Muscle layer of duodenum (tissue), 2 donors: ENCODE measurements around the gene POM121.
"Not testable (repeated sequence)": the region's sequence is repeated elsewhere in the genome, so short reads cannot be mapped to it uniquely, and the experiment has no call there.

ENCODE experiments used
- H3K27ac ChIP-seq: one replicate; pipeline ENCODE4 v1.7.0; 2013; ENCODE audit warnings: mild to moderate bottlenecking, low read length
- H3K27me3 ChIP-seq: one replicate; pipeline ENCODE4 v1.7.0; 2013; ENCODE audit warnings: low read depth, mild to moderate bottlenecking, control low read depth, low read length
- H3K36me3 ChIP-seq, 2 donors: one replicate each; pipeline ENCODE4 v1.7.0; 2013; ENCODE audit warnings: low read length in 2 of 2, control low read depth in 1 of 2, mild to moderate bottlenecking in 1 of 2; ENCODE audit not compliant: insufficient read depth in 2 of 2, control insufficient read depth in 1 of 2
- H3K4me1 ChIP-seq, 2 donors: one replicate each; pipeline ENCODE4 v1.7.0; 2013; ENCODE audit warnings: low read length in 2 of 2, mild to moderate bottlenecking in 2 of 2, control low read depth in 1 of 2, moderate library complexity in 1 of 2; ENCODE audit not compliant: insufficient read depth in 2 of 2, control insufficient read depth in 1 of 2
- H3K4me3 ChIP-seq, 2 donors: one replicate each; pipeline ENCODE4 v1.7.0; 2013; ENCODE audit warnings: low read length in 2 of 2, low read depth in 1 of 2, mild to moderate bottlenecking in 1 of 2
- H3K9me3 ChIP-seq, 2 donors: one replicate each; pipeline ENCODE4 v1.7.0; 2013; ENCODE audit warnings: low read length in 2 of 2, control low read depth in 1 of 2, mild to moderate bottlenecking in 1 of 2; ENCODE audit not compliant: control insufficient read depth in 1 of 2
- donor health status: healthy.

Gene POM121

GRCh38 chr7:72974781-72975180, 49.9 kb downstream of the POM121 start:
- H3K27ac ChIP-seq, H3K4me3 ChIP-seq, H3K36me3 ChIP-seq, H3K9me3 ChIP-seq, H3K27me3 ChIP-seq, H3K4me1 ChIP-seq: not testable (repeated sequence)

- H3K9me3 ChIP-seq, H3K36me3 ChIP-seq, H3K4me1 ChIP-seq, H3K27me3 ChIP-seq, H3K27ac ChIP-seq, H3K4me3 ChIP-seq: not testable (repeated sequence)
These were observed 50.9 kb downstream of the POM121 start for GRCh38 chr7:72975656-72976286.

GRCh38 chr7:72976434-72976833, 51.5 kb downstream of the POM121 start:
- H3K27ac ChIP-seq, H3K36me3 ChIP-seq: not testable (repeated sequence)

GRCh38 chr7:72980382-72980781, 55.5 kb downstream of the POM121 start:
- not testable (repeated sequence) for H3K36me3 ChIP-seq, H3K4me3 ChIP-seq, H3K9me3 ChIP-seq, H3K4me1 ChIP-seq, H3K27ac ChIP-seq, H3K27me3 ChIP-seq

More at GRCh38 chr7:72976434-72976833, 51.5 kb downstream of the POM121 start:
- H3K4me3 ChIP-seq, H3K4me1 ChIP-seq, H3K9me3 ChIP-seq, H3K27me3 ChIP-seq: not testable (repeated sequence)

- not testable (repeated sequence) for H3K27me3 ChIP-seq, H3K36me3 ChIP-seq, H3K27ac ChIP-seq, H3K9me3 ChIP-seq, H3K4me1 ChIP-seq, H3K4me3 ChIP-seq
These were observed 57.2 kb downstream of the POM121 start for GRCh38 chr7:72982084-72982483.

GRCh38 chr7:72990146-72990913, 65.4 kb downstream of the POM121 start:
- H3K9me3 ChIP-seq, H3K36me3 ChIP-seq, H3K4me3 ChIP-seq, H3K4me1 ChIP-seq, H3K27ac ChIP-seq, H3K27me3 ChIP-seq: not testable (repeated sequence)

- H3K4me3 ChIP-seq = not testable (repeated sequence)
These were observed 70.6 kb downstream of the POM121 start for GRCh38 chr7:72995484-72995883.

GRCh38 chr7:72997447-72997846, 72.6 kb downstream of the POM121 start:
- H3K36me3 ChIP-seq, H3K4me1 ChIP-seq, H3K27me3 ChIP-seq, H3K4me3 ChIP-seq, H3K9me3 ChIP-seq, H3K27ac ChIP-seq: not testable (repeated sequence)

More at GRCh38 chr7:72995484-72995883, 70.6 kb downstream of the POM121 start:
- H3K27me3 ChIP-seq, H3K9me3 ChIP-seq, H3K4me1 ChIP-seq, H3K27ac ChIP-seq, H3K36me3 ChIP-seq: not testable (repeated sequence)

GRCh38 chr7:72997887-72998468, 73.1 kb downstream of the POM121 start:
- H3K9me3 ChIP-seq, H3K27me3 ChIP-seq, H3K36me3 ChIP-seq, H3K27ac ChIP-seq, H3K4me3 ChIP-seq, H3K4me1 ChIP-seq: not testable (repeated sequence)
